Transverse colon (tissue), 3 donors: ENCODE measurements around the gene RNF166.

Experiments
- CTCF ChIP-seq, 5 experiments: fragments of 200-600 bp in 3 of 5; fragments of 450-650 bp in 2 of 5; sonication (generic) in 3 of 5; IDR thresholded peaks; 1 replicate in 2 of 5; 2 replicates in 3 of 5; pipeline ENCODE4 v1.5.1; 2016 to 2017; ENCODE audit warnings: antibody characterized with exemption in 5 of 5, inconsistent platforms in 3 of 5, mild to moderate bottlenecking in 2 of 5, moderate library complexity in 1 of 5
- EP300 ChIP-seq: sonication (generic); formaldehyde crosslinking; IDR thresholded peaks from one replicate; pipeline ENCODE4 v1.6.1; 2017; ENCODE audit warnings: antibody characterized with exemption, low read depth

GRCh38 chr16:88732961-88733294 lies 26.7 kb upstream of the RNF166 start:
- TF ChIP-seq CTCF (IDR thresholded peaks at IDR 0.05) (no peak), EP300 (no peak)
